Heart left ventricle (tissue), 16 donors: ENCODE data around the gene KLF5. TPM values are rescaled to one million over a fixed set of nuclear protein-coding genes. Genes with fewer than 3 reads are reported as not detected.

ENCODE experiments used
- ATAC-seq, 4 donors: fragments of 200-7000 bp; cut with Tn5 transposase; one replicate each; pipeline ENCODE4 v1.9.1; 2020 to 2022; ENCODE audit warnings: moderate library complexity in 4 of 4, mild to moderate bottlenecking in 3 of 4, moderate number of reproducible peaks in 1 of 4
- DNase-seq, 5 donors: peaks; one replicate each; pipeline ENCODE4 v3.0.0-alpha.2; 2020
- H3K27ac ChIP-seq, 12 donors: fragments of 200-600 bp; sonication (generic) in 4 of 12; one replicate each; pipeline versions ENCODE4 v1.5.0 to v1.8.0; 2016 to 2022; ENCODE audit warnings: mild to moderate bottlenecking in 2 of 12
- H3K27me3 ChIP-seq, 9 donors: fragments of 200-600 bp; sonication (generic) in 2 of 9; one replicate each; pipeline versions ENCODE4 v1.5.1 to v1.8.0; 2016 to 2022; ENCODE audit warnings: mild to moderate bottlenecking in 3 of 9
- H3K36me3 ChIP-seq, 9 donors: fragments of 200-600 bp; sonication (generic) in 2 of 9; one replicate each; pipeline versions ENCODE4 v1.5.0 to v1.8.0; 2018 to 2022; ENCODE audit warnings: mild to moderate bottlenecking in 2 of 9
- H3K4me1 ChIP-seq, 12 donors: fragments of 200-600 bp; sonication (generic) in 4 of 12; one replicate each; pipeline versions ENCODE4 v1.5.0 to v1.8.0; 2016 to 2022; ENCODE audit warnings: mild to moderate bottlenecking in 3 of 12
- H3K4me3 ChIP-seq, 12 donors: fragments of 200-600 bp; sonication (generic) in 4 of 12; one replicate each; pipeline versions ENCODE4 v1.5.0 to v1.8.0; 2017 to 2022; ENCODE audit warnings: mild to moderate bottlenecking in 9 of 12, moderate library complexity in 4 of 12
- H3K9me3 ChIP-seq, 12 donors: fragments of 200-600 bp; sonication (generic) in 4 of 12; one replicate each; pipeline versions ENCODE4 v1.5.0 to v1.8.0; 2016 to 2022; ENCODE audit warnings: mild to moderate bottlenecking in 1 of 12
- POLR2A ChIP-seq, 2 donors: fragments of 450-650 bp; IDR thresholded peaks; one replicate each; pipeline ENCODE4 v1.6.1; 2017; ENCODE audit warnings: antibody characterized with exemption in 2 of 2, mild to moderate bottlenecking in 2 of 2, moderate library complexity in 2 of 2
- WGBS, 4 donors: extraction: QIAGEN DNeasy Blood & Tissue Kit in 2 of 4; methylation state at CpG; one replicate each; pipeline versions ENCODE4 v1.1.5 to v1.1.7; 2013 to 2018; 5-methylcytosine and 5-hydroxymethylcytosine counted together
- intact Hi-C, 10 donors: fragments of 100-400 bp; cut with DNase I; formaldehyde crosslinking; loops; one replicate each; pipeline versions ENCODE4 v1.11.1 to v1.14.2; 2022
- polyA plus RNA-seq, 2 donors: library from polyadenylated mRNA; stranded (reverse); fragments of 200-250 nt; gene quantifications; one replicate each; pipeline ENCODE4 v1.2.3, GENCODE V29; 2013
- total RNA-seq, 9 donors: library from RNA; depleted of rRNA in 2 of 9; stranded (reverse); fragments of >200 nt in 2 of 9; fragmentation: NEBNext Ultra II Directional in 3 of 9; extraction: Animal tissue kit (Norgen Biotek cat#: 25700) in 3 of 9; gene quantifications; one replicate each; pipeline versions ENCODE4 v1.1.0 to v1.2.4, GENCODE V29; 2016 to 2023
- TF ChIP-seq, protein P1 (sequence below), 12 donors: fragments of 200-600 bp; sonication (generic) in 4 of 12; IDR thresholded peaks; one replicate each; pipeline versions ENCODE4 v1.5.0 to v1.8.0; 2018 to 2022; ENCODE audit warnings: antibody characterized with exemption in 12 of 12, mild to moderate bottlenecking in 5 of 12
- donor health status: ischemic (EF 13 %, LVEDD 7.1; RV severe dilation, severe dysfunction).
- donor health status: healthy with polysubstance abuse.
- donor health status: DM: no; HTN: yes; CAD: no.
- donor health status: DM: no; HTN: no; CAD: no.
- donor health status: ischemic (EF 25% LVEDD 6.9; RV normal size, moderate dysfunction).
- donor health status: ischemic (EF 25% LVEDD 5.7; RV mildly dilated, moderate dysfunction).
- donor health status: healthy.
- donor health status: DM: yes; HTN: yes; CAD: no.
- donor health status: ischemic (EF 35%, LVEDD 5.7; RV mildly dilated, moderate dysfunction).
- donor health status: nonischemic (EF 11% LVEDD 7.7; RV severe dilation, severe dysfunction).
- donor health status: DM: yes; HTN: yes; CAD: no.
- donor health status: PGD.
- donor health status: ischemic (EF 29% LVEDD 5.4; RV normal size, mild dysfunction).
- donor health status: nonischemic (EF 23%, LVEDD 6.1; RV moderate dilation, normal function).

Gene KLF5
- total and polyA plus RNA-seq, 11 donors = 0.64 to 6.9 (median 2.6) TPM

DNA sequence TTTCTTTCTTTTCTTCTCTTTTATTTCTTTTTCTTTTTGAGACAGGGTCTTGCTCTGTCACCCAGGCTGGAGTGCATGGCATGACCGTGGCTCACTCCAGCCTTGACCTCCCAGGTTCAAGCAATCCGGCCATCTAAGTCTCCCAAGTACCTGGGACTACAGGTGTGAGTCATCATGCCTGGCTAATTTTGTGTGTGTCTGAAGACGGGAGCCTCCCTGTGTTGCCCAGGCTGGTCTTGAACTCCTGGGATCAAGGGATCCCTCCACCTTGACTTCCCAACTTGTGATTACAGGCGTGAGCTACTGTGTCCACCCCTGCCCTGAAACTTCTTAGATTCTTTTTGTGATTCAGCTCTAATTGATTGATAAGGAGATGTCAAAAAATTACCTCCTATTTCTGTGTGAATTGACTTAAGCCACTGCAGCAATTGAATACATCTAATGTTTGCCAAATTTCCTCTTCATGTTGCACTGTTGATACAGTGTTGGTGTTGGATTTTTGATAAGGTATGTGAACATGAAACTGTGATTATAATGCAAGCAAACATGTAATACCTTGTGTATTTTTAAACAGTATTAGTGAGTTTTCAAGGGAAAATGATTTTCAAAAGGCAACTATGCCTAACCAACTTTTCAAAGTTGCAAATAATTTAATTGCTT is 22.6 kb downstream of the KLF5 start:
- ATAC-seq (no peak), DNase-seq (no peak)
- Histone ChIP-seq H3K4me3 (no peak overlapping the region), H3K9me3 (no peaks in the 10 kb centered on the region), H3K27me3 (no peaks in the 10 kb centered on the region), H3K4me1 (no peaks in the 10 kb centered on the region), H3K36me3 (peaks cover 0 to 5% (median 0%) of the 10 kb centered on the region in 9 donors), H3K27ac (no peak overlapping the region)
- 63 to 90% (median 76%) methylated on average over 3 to 4 of the region's 4 CpGs for WGBS, 4 donors
- TF ChIP-seq, protein P1, sequence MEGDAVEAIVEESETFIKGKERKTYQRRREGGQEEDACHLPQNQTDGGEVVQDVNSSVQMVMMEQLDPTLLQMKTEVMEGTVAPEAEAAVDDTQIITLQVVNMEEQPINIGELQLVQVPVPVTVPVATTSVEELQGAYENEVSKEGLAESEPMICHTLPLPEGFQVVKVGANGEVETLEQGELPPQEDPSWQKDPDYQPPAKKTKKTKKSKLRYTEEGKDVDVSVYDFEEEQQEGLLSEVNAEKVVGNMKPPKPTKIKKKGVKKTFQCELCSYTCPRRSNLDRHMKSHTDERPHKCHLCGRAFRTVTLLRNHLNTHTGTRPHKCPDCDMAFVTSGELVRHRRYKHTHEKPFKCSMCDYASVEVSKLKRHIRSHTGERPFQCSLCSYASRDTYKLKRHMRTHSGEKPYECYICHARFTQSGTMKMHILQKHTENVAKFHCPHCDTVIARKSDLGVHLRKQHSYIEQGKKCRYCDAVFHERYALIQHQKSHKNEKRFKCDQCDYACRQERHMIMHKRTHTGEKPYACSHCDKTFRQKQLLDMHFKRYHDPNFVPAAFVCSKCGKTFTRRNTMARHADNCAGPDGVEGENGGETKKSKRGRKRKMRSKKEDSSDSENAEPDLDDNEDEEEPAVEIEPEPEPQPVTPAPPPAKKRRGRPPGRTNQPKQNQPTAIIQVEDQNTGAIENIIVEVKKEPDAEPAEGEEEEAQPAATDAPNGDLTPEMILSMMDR (IDR thresholded peaks at IDR 0.05) = no peak
- no peak for TF ChIP-seq POLR2A (IDR thresholded peaks at IDR 0.05)
- intact Hi-C loops = no loop called here

DNA sequence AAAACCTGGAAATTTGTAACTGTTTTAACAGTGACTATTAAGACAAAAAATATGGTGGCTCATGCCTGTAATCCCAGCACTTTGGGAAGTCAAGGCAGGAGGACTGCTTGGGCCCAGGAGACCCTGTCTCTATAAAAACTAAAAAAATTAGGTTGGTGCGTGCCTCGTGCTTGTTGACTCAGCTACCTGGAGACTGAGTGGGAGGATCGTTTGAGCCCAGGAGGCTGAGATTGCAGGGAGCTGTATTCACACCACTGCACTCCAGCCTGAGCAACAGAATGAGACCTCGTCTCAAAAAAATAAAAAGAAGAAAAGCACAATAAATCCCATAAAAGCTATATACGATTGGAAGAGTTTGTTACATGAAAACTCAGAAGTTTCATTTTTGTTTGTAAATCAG is 23.7 kb downstream of the KLF5 start:
- Histone ChIP-seq H3K4me1 (no peaks in the 10 kb centered on the region), H3K27me3 (no peaks in the 10 kb centered on the region), H3K36me3 (no peaks in the 10 kb centered on the region), H3K4me3 (no peak overlapping the region), H3K27ac (no peak overlapping the region), H3K9me3 (peaks cover 0 to 5% (median 0%) of the 10 kb centered on the region in 12 donors)
- DNase-seq (no peak), ATAC-seq (no peak)
- 65 to 79% (median 69%) methylated on average over 5 of the region's 5 CpGs for WGBS, 4 donors
- intact Hi-C loops = no loop called here
- TF ChIP-seq, protein P1 (IDR thresholded peaks at IDR 0.05) = no peak
- TF ChIP-seq POLR2A (IDR thresholded peaks at IDR 0.05) = no peak

DNA sequence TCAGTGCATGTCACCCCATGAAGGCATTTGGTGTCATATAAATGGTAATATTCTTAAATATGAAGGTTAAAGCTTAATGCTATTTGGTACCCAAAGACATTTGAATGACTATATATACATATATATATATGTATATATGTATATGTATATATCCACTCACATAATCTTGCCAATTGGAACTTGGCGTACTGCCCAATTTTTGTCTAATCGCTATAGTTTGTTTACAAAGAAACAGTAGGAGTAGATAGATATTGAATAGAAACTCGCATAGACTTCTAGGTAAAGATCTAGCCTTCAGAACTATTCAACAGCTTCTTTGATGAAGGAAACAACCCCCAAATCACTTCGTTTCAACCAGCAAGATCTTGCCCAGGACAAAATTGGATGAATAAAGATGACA is 24.1 kb downstream of the KLF5 start:
- H3K27ac ChIP-seq = no peak overlapping the region
- intact Hi-C loops = no loop called here
- peaks cover 0 to 6% (median 0%) of the 10 kb centered on the region in 12 donors for H3K9me3 ChIP-seq
- no peaks in the 10 kb centered on the region for H3K36me3 ChIP-seq
- no peak overlapping the region for H3K4me3 ChIP-seq
- ATAC-seq = no peak
- H3K4me1 ChIP-seq = no peaks in the 10 kb centered on the region
- no peaks in the 10 kb centered on the region for H3K27me3 ChIP-seq
- TF ChIP-seq, protein P1 (IDR thresholded peaks at IDR 0.05) = no peak
- no peak for TF ChIP-seq POLR2A (IDR thresholded peaks at IDR 0.05)
- 64 to 70% (median 68%) methylated on average over 4 of the region's 4 CpGs for WGBS, 4 donors
- no peak for DNase-seq

DNA sequence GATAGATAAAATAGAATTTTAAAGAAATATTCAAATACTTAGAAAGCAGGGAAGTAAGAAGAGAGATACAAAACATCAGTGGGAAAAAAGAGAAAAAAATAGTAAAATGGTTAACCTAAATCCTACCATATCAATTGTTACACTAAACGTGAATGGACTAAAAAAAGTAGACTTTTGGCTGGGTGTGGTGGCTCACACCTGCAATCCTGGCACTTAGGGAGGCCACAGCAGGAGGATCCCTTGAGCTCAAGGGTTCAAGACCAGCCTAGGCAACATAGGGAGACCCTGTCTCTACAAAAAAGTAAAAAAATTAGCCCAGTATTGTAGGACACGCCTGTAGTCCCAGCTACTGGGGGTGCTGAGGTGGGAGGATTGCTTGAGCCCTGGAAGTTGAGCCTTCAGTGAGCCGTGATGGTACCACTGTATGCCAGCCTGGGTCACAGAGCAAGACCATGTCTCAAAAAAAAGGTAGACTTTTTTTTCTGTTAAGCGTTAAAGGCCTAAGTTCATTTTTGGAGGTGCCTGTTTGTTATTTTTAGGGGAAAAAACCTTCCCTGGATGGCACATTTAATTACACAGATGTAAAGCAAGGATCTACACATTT is 29.6 kb downstream of the KLF5 start:
- WGBS, 4 donors = 79 to 92% (median 85%) methylated on average over 4 of the region's 4 CpGs
- Histone ChIP-seq H3K27me3 (no peaks in the 10 kb centered on the region), H3K9me3 (peaks cover 0 to 15% (median 8%) of the 10 kb centered on the region in 12 donors), H3K27ac (no peak overlapping the region), H3K4me1 (no peaks in the 10 kb centered on the region), H3K4me3 (no peak overlapping the region), H3K36me3 (no peaks in the 10 kb centered on the region)
- DNase-seq (no peak), ATAC-seq (no peak)
- TF ChIP-seq, protein P1 (IDR thresholded peaks at IDR 0.05) = no peak
- TF ChIP-seq POLR2A (IDR thresholded peaks at IDR 0.05) = no peak
- intact Hi-C loops = no loop called here
